GM12892 (cell line): Measurements from ENCODE around the gene TNK2.

Source experiments
- POLR2A ChIP-seq: IDR thresholded peaks from 2 replicates; pipeline ENCODE4 v1.6.1; 2011; ENCODE audit warnings: low read depth, low read length, control low read depth
- POLR2AphosphoS5 ChIP-seq: IDR thresholded peaks from 2 replicates; pipeline ENCODE4 v1.6.1; 2011; ENCODE audit warnings: low read depth, low read length, control low read depth
- TAF1 ChIP-seq: IDR thresholded peaks from 2 replicates; pipeline ENCODE4 v1.6.1; 2011; ENCODE audit warnings: low read depth, mild to moderate bottlenecking, control low read depth, low read length, borderline replicate concordance

DNA sequence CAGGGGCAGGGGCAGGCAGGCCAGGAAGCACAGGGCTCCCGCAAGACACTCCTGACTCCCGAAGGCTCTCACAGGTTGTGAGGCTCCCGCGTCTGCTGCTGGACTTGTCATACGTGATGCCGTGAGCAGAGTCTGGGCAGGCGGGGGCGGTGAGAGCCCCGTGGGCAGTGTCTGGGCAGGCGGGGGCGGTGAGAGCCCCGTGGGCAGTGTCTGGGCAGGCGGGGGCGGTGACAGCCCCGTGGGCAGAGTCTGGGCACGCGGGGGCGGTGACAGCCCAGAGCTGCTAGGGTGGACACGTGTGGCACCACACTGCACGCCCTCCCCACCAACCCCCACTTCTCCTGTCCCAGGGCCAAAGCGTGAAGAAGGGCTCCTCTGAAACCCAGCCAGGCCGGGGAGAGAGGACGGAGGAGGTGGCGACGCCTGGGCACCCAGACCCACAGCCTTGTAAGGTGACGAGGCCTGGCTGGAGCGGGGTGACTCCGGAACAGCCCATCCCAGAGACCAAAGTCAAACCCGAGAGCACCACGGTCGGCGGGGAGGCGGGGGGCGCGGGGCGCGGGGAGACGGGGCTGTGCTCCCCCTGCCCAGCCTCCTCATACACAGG lies 35.0 kb downstream of the TNK2 start:
- TF ChIP-seq POLR2A: no peak
- no peak for TF ChIP-seq POLR2AphosphoS5
- TF ChIP-seq TAF1: no peak
